Activated naive CD4-positive, alpha-beta T cell treated with anti-CD3 and anti-CD28 coated beads, Interleukin-2, amount 10 ng/mL, durations not matched to agents 7 days and 5 days (primary cell): ENCODE measurements around the gene DLX2.

Source experiments
- CTCF ChIA-PET: fragments of 350-600 bp; sonication (Branson Sonifier 250); formaldehyde crosslinking; loops from one replicate; lab custom pipeline; 2021; ENCODE audit warnings: antibody characterized with exemption; lab: Charles Lee
- DNase-seq: peaks from one replicate; pipeline ENCODE4 v3.0.0-alpha.2; 2020
- H3K27ac Mint-ChIP-seq: one replicate; pipeline ENCODE4 v1.8.0; 2021; ENCODE audit warnings: mild to moderate bottlenecking, moderate library complexity, mixed read lengths
- H3K27me3 Mint-ChIP-seq: one replicate; pipeline ENCODE4 v1.8.0; 2021; ENCODE audit warnings: mild to moderate bottlenecking, mixed read lengths
- H3K36me3 Mint-ChIP-seq: one replicate; pipeline ENCODE4 v1.8.0; 2021; ENCODE audit warnings: mixed read lengths
- H3K4me1 Mint-ChIP-seq: one replicate; pipeline ENCODE4 v1.8.0; 2021; ENCODE audit warnings: mixed read lengths
- H3K4me3 Mint-ChIP-seq: one replicate; pipeline ENCODE4 v1.8.0; 2021; ENCODE audit warnings: mild to moderate bottlenecking, moderate library complexity, mixed read lengths
- H3K9me3 Mint-ChIP-seq: one replicate; pipeline ENCODE4 v1.8.0; 2021; ENCODE audit warnings: mixed read lengths

Gene DLX2

DNA sequence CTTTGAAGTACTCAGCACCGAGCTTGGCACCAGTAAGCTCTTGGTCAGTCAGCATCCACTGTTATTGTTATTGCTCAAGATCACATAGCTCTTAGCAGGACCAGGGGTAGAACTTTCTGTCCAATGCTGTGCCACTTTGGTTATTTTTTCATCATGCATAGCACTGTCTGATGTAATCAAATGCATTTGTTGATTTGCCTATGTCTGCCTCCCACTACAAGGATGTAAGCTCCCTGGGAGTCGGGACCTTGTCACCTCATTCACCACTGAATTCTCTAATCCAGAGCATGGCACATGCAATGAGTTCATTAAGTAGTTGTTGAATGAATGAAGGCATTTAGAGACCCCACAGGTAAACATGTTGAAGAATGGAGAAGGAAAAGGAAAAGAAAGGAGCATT, 46.4 kb downstream of the DLX2 start:
- Mint-ChIP-seq H3K4me3 (no peak overlapping the region), H3K27ac (no peak overlapping the region)
- CTCF ChIA-PET = no interaction called here

DNA sequence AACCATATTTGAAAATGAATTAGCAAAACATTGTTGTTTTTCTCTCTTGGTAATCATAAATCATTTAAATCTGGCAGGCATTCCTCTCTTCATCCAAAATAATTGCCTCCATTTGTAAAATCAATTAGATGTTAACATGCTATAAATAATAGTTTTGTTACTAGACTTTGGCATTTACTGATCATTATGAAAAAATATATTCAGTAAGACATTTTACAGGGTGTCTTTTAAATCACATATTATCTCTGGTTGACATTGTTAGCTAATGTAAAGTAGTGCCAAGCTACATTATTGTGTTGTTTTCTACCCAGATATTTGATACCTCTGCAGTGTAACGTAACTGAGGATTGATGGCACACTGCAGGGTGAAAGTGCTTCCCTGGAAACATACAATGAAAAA, 49.2 kb downstream of the DLX2 start:
- DNase-seq = no peak
- Mint-ChIP-seq H3K9me3 (no peaks in the 10 kb centered on the region), H3K4me1 (no peaks in the 10 kb centered on the region), H3K27me3 (no peaks in the 10 kb centered on the region), H3K4me3 (no peak overlapping the region), H3K27ac (no peak overlapping the region), H3K36me3 (no peaks in the 10 kb centered on the region)
- CTCF ChIA-PET = no interaction called here

More for the DNA sequence above, 46.4 kb downstream of the DLX2 start:
- no peaks in the 10 kb centered on the region for H3K9me3 Mint-ChIP-seq
- peaks cover 2% of the 10 kb centered on the region for H3K4me1 Mint-ChIP-seq
- no peaks in the 10 kb centered on the region for H3K36me3 Mint-ChIP-seq
- no peaks in the 10 kb centered on the region for H3K27me3 Mint-ChIP-seq
- DNase-seq = no peak

DNA sequence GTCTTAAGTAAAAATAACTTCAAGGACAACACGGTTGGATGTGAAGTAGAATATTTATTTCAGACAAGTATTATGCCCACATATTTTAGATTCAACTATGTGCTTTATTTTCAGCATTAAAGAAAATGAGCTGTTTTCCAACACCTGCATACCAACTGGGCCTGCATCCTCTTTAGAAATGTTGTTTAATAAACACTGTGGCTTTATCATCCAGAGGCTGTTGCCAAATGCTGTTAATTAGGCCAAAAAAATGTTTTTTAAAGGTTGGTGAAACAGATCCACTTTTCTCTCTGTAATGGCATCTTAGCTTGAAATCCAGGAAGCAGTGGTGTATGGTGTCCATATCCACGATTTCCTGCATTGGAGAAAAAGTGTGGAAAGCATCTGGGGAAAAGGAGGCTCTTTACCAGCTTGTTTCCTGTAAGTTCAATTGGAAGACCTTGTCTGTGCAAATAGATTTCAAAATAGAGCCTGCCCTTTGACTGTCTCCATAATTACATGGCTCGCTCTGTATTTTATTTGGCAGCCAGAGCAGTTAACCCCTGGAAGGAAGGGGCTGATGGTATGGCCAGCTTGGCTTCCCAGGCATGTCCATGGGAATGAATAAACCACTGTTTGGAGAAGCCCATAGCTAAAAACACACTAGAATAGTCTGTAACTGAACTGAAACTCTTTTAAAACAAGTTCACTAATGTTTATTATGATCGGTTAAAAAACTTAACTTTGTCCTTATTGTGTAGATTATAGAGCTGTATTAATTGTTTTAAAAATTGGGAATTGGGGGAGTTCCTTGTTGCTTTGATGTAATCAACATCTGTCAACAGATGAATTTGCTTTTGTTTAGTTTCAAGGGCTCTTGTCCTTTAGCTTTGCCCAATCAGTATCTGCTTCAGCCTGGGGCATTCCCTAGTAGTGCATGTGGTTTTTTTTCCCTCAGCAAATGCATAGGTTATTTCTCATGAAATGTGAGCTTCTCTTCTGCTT, 50.4 kb downstream of the DLX2 start:
- Mint-ChIP-seq H3K4me1 (no peaks in the 10 kb centered on the region), H3K4me3 (no peak overlapping the region), H3K27me3 (no peaks in the 10 kb centered on the region), H3K27ac (no peak overlapping the region), H3K9me3 (no peaks in the 10 kb centered on the region), H3K36me3 (no peaks in the 10 kb centered on the region)
- DNase-seq = no peak
- CTCF ChIA-PET = no interaction called here

DNA sequence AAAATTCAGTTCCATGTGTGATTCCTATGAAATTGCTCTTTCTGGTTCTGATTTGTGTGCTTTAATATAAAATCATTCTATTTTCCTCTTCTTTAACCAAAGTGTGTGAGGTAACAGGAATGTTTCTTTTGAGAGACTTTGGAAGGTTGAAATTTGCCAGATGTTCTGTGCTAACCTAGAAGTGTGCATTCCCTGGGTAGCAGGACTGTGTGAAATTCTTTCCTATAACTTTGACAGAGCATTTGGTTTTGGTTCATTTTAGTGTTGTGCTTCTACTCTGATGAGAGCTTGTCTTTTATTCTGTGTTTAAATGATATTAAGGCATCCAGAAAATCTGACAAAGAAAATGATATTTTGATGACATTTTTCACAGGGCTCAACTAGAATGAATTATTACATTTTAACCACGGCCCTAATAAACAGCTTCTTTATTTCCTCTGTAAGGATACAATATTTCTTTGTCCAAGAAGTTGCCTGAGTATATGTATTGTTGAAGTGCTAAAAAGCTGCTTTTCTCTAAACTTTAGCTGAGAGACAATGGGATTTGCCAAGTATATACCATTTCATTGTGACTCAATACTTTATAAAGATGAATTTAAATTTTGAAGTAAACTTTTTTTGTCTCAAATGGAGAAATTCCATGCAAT, 52.1 kb downstream of the DLX2 start:
- Mint-ChIP-seq H3K27ac (no peak overlapping the region), H3K4me1 (peaks cover 5% of the 10 kb centered on the region), H3K36me3 (no peaks in the 10 kb centered on the region), H3K27me3 (no peaks in the 10 kb centered on the region), H3K9me3 (no peaks in the 10 kb centered on the region), H3K4me3 (no peak overlapping the region)
- DNase-seq = no peak
- CTCF ChIA-PET = no interaction called here

- peaks cover 5% of the 10 kb centered on the region for H3K4me1 Mint-ChIP-seq
- DNase-seq = no peak
- no peak overlapping the region for H3K4me3 Mint-ChIP-seq
- H3K27ac Mint-ChIP-seq = no peak overlapping the region
- no peaks in the 10 kb centered on the region for H3K27me3 Mint-ChIP-seq
- CTCF ChIA-PET = interaction anchor here (1.3 kb wide), 1 partner anchor 12 kb away, joined by 3 read pairs; no protein-coding TSS in a partner anchor
- no peaks in the 10 kb centered on the region for H3K9me3 Mint-ChIP-seq
- H3K36me3 Mint-ChIP-seq = no peaks in the 10 kb centered on the region
These were observed 53.1 kb downstream of the DLX2 start for GRCh38 chr2:172049567-172050120.
